GM12873 (cell line): ENCODE measurements around the gene DLG1.

ENCODE experiments used
- CTCF ChIP-seq: IDR thresholded peaks from 2 replicates; pipeline ENCODE4 v1.5.1; 2012; ENCODE audit warnings: low read depth, mild to moderate bottlenecking, moderate library complexity, low read length, control low read depth; ENCODE audit not compliant: insufficient read depth; ENCODE audit errors: missing control alignments

DLG1 gene

GRCh38 chr3:197001972-197002700, 296.3 kb downstream of the DLG1 start:
- TF ChIP-seq CTCF, result no peak

- TF ChIP-seq CTCF, result no peak
Measured at GRCh38 chr3:197001106-197001971, 297.1 kb downstream of the DLG1 start.

GRCh38 chr3:197000211-197000610, 298.2 kb downstream of the DLG1 start:
- TF ChIP-seq CTCF, result no peak

- TF ChIP-seq CTCF, result no peak
Measured at GRCh38 chr3:196998966-196999760, 299.2 kb downstream of the DLG1 start.

- no peak for TF ChIP-seq CTCF
Measured at GRCh38 chr3:196997311-196997710, 301.1 kb downstream of the DLG1 start.

GRCh38 chr3:196996454-196997265, 301.8 kb downstream of the DLG1 start:
- TF ChIP-seq CTCF, result no peak
